ENCODE measurements around the gene STARD7.

STARD7 gene

DNA sequence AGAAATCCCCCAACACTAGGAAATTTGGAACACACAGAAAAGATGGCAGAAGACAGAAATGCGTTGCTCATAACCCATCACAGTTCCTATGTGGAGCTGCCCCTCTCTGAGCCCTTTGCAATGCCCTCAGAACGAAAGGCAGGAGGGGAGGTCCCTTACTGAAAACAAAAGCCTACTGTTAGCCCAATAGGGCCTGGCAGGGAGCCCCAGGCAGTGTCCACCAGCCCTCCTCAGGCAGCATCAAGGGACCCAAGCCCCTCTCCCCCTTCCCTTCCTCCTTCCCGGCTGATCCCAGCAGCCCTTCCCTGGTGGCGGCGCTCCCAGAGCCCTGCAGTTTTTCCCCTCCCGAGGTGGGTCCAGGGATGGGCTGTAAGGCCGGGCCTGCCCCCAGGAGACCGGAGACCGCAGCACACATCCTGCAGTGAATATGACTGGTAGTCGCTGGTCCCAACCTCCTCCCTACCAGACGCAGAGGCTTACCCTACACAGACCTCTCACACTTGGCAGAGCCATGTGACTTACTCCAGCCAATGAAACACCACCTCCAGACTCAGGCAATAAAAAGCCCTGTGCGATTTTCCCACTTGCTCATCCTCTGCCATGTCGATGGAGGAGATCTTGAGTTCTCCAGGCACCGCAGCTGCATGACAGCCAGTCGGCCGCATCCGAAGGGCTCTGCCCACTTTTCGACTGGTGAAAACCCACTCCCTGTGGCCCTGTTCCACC is 44.0 kb downstream of the STARD7 start:
- peak overlapping the region; percentile 77; the same call in 1 of the 2 replicates for H2AFZ ChIP-seq (ENCODE audit: low read length)
- no peaks in the 10 kb centered on the region for H3K79me2 ChIP-seq (ENCODE audit: insufficient read depth, low read length)
- no peaks in the 10 kb centered on the region for H3K9me2 ChIP-seq (replicated peaks; ENCODE audit: low read depth, low read length)
- peaks cover 53% of the 10 kb centered on the region for H3K4me1 ChIP-seq (ENCODE audit: insufficient read depth, low read length, poor library complexity, severe bottlenecking)
- H3K9me3 ChIP-seq (ENCODE audit: insufficient read depth, low read depth, low read length) = no peaks in the 10 kb centered on the region
- peak overlapping the region; percentile 69 for H3K4me3 ChIP-seq (ENCODE audit: low read length, poor library complexity, severe bottlenecking)
- no peaks in the 10 kb centered on the region for H4K20me1 ChIP-seq (ENCODE audit: insufficient read depth, low read length, poor library complexity, severe bottlenecking)
- no peaks in the 10 kb centered on the region for H3K36me3 ChIP-seq (ENCODE audit: insufficient read depth, low read length)
- no peak for TF ChIP-seq EZH2phosphoT487 (IDR thresholded peaks at IDR 0.05; ENCODE audit: borderline replicate concordance)
- TF ChIP-seq, protein P1, sequence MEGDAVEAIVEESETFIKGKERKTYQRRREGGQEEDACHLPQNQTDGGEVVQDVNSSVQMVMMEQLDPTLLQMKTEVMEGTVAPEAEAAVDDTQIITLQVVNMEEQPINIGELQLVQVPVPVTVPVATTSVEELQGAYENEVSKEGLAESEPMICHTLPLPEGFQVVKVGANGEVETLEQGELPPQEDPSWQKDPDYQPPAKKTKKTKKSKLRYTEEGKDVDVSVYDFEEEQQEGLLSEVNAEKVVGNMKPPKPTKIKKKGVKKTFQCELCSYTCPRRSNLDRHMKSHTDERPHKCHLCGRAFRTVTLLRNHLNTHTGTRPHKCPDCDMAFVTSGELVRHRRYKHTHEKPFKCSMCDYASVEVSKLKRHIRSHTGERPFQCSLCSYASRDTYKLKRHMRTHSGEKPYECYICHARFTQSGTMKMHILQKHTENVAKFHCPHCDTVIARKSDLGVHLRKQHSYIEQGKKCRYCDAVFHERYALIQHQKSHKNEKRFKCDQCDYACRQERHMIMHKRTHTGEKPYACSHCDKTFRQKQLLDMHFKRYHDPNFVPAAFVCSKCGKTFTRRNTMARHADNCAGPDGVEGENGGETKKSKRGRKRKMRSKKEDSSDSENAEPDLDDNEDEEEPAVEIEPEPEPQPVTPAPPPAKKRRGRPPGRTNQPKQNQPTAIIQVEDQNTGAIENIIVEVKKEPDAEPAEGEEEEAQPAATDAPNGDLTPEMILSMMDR (conservative IDR thresholded peaks at IDR 0.05; ENCODE audit: low read length) = 0 out of 2 replicates have a peak, but pooled peaks have one; percentile 20
- H3F3A ChIP-seq (ENCODE audit: low read depth) = peaks cover 14% of the 10 kb centered on the region
- H3K9ac ChIP-seq (ENCODE audit: low read depth, low read length, poor library complexity, severe bottlenecking) = peak overlapping the region; percentile 85
- H3K27me3 ChIP-seq (ENCODE audit: insufficient read depth, low read length, poor library complexity, severe bottlenecking) = no peaks in the 10 kb centered on the region
- peak overlapping the region; percentile 75 for H3K4me2 ChIP-seq (ENCODE audit: low read depth, low read length, poor library complexity, severe bottlenecking)

- Histone ChIP-seq H3F3A (ENCODE audit: low read depth) (peaks cover 14% of the 10 kb centered on the region), H3K4me3 (ENCODE audit: low read length, poor library complexity, severe bottlenecking) (peak overlapping the region; percentile 69), H3K9me3 (ENCODE audit: insufficient read depth, low read depth, low read length) (no peaks in the 10 kb centered on the region), H3K9ac (ENCODE audit: low read depth, low read length, poor library complexity, severe bottlenecking) (peak overlapping the region; percentile 85), H2AFZ (ENCODE audit: low read length) (no peak overlapping the region), H3K27me3 (ENCODE audit: insufficient read depth, low read length, poor library complexity, severe bottlenecking) (no peaks in the 10 kb centered on the region), H3K79me2 (ENCODE audit: insufficient read depth, low read length) (no peaks in the 10 kb centered on the region), H3K9me2 (replicated peaks; ENCODE audit: low read depth, low read length) (no peaks in the 10 kb centered on the region), H3K36me3 (ENCODE audit: insufficient read depth, low read length) (no peaks in the 10 kb centered on the region), H3K4me1 (ENCODE audit: insufficient read depth, low read length, poor library complexity, severe bottlenecking) (peaks cover 47% of the 10 kb centered on the region), H3K4me2 (ENCODE audit: low read depth, low read length, poor library complexity, severe bottlenecking) (peak overlapping the region; percentile 75), H4K20me1 (ENCODE audit: insufficient read depth, low read length, poor library complexity, severe bottlenecking) (no peaks in the 10 kb centered on the region)
- TF ChIP-seq, protein P1 (conservative IDR thresholded peaks at IDR 0.05; ENCODE audit: low read length) = no peak
- no peak for TF ChIP-seq EZH2phosphoT487 (IDR thresholded peaks at IDR 0.05; ENCODE audit: borderline replicate concordance)
Observed at GRCh38 chr2:96163768-96164429, 44.7 kb downstream of the STARD7 start.

GRCh38 chr2:96163415-96163767 is 45.2 kb downstream of the STARD7 start:
- Histone ChIP-seq H3K4me2 (ENCODE audit: low read depth, low read length, poor library complexity, severe bottlenecking) (peak overlapping the region; percentile 75), H3K4me3 (ENCODE audit: low read length, poor library complexity, severe bottlenecking) (peak overlapping the region; percentile 69), H3K27me3 (ENCODE audit: insufficient read depth, low read length, poor library complexity, severe bottlenecking) (no peaks in the 10 kb centered on the region), H3K36me3 (ENCODE audit: insufficient read depth, low read length) (no peaks in the 10 kb centered on the region), H3K9me3 (ENCODE audit: insufficient read depth, low read depth, low read length) (no peaks in the 10 kb centered on the region), H4K20me1 (ENCODE audit: insufficient read depth, low read length, poor library complexity, severe bottlenecking) (no peaks in the 10 kb centered on the region), H3K9me2 (replicated peaks; ENCODE audit: low read depth, low read length) (no peaks in the 10 kb centered on the region), H3F3A (ENCODE audit: low read depth) (peaks cover 14% of the 10 kb centered on the region), H3K79me2 (ENCODE audit: insufficient read depth, low read length) (no peaks in the 10 kb centered on the region), H3K4me1 (ENCODE audit: insufficient read depth, low read length, poor library complexity, severe bottlenecking) (peaks cover 44% of the 10 kb centered on the region), H3K9ac (ENCODE audit: low read depth, low read length, poor library complexity, severe bottlenecking) (peak overlapping the region; percentile 85), H2AFZ (ENCODE audit: low read length) (no peak overlapping the region)
- TF ChIP-seq, protein P1 (conservative IDR thresholded peaks at IDR 0.05; ENCODE audit: low read length) = no peak

Measured in Loucy (cell line).